ENCODE results near the gene MYO15B.

MYO15B gene

DNA sequence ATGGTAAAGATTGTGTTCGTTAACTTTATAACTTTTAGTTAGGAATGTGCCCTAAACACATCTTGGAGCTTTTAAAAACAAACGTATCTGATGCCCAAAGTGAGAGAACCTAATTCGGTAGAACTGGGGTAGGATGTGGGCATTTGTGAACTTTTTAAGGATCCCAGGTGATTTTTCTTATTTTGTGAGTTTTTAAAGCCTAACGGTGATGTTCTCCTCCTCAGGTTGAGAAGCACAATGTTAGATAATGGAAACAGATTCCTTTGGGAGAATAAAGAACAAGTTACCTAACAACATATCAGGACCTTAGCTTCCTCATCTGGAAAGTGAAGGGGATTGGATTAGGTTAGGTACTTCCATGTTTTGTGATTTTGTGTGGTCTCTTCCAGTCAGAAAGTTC, 80.2 kb downstream of the MYO15B start:
- peak overlapping the region; percentile 84 for H3K27ac ChIP-seq (ENCODE audit: low read depth, low read length)
- H3K9ac ChIP-seq (ENCODE audit: low read length) = peak overlapping the region; percentile 90
- peaks cover 19% of the 10 kb centered on the region for H3K4me1 ChIP-seq (ENCODE audit: insufficient read depth, low read length)
- no peaks in the 10 kb centered on the region for H3K9me3 ChIP-seq (ENCODE audit: low read length)
- peak overlapping the region; percentile 88 to 96 for H3K4me3 ChIP-seq (ENCODE audit: low read depth in 1 of 2, low read length in 2 of 2)
- no peaks in the 10 kb centered on the region for H3K27me3 ChIP-seq (ENCODE audit: control insufficient read depth in 1 of 2, insufficient read depth in 2 of 2, low read length in 2 of 2)
- H3K36me3 ChIP-seq (ENCODE audit: insufficient read depth, low read length) = peaks cover 31% of the 10 kb centered on the region

DNA sequence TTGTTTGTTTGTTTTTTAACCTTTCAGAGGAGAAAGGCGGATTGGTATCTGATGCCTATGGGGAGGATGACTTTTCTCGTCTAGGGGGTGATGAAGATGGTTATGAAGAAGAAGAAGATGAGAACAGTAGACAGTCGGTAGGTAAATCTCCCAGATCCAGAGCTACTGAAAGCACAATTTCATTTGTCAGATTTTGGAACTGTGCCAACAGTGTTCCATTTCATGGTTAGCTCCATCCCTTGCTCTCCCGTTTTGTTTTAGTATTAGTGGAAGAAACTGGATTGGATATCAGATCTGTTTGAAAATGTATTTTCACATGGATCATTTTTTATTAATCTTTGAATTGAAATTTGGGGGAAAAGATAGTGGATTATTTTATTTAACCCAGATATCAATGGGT, 80.9 kb downstream of the MYO15B start:
- H3K27ac ChIP-seq (ENCODE audit: low read depth, low read length) = no peak overlapping the region
- no peak overlapping the region for H3K9ac ChIP-seq (ENCODE audit: low read length)
- H3K9me3 ChIP-seq (ENCODE audit: low read length) = no peaks in the 10 kb centered on the region

DNA sequence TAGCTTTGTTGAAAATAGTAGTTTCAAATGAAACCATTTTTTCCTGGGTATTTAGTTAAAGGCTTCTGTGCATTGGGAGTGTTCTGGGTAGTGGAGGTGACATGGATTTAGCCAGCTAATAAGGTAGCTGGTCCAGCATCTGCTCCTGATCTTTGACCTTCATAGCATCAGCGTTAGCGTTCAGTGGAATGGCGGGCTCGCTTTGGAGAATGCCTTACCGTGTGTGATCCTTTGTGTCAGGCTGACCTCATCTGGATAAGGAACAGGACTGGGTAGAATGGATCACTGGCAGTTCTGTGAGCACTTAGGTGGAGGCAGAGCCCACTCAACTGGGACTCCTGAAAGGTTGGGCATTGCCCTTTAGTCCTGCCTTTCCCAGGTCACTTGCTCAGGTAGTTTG, 83.3 kb downstream of the MYO15B start:
- Histone ChIP-seq H3K9ac (ENCODE audit: low read length) (no peak overlapping the region), H3K36me3 (ENCODE audit: insufficient read depth, low read length) (peaks cover 31% of the 10 kb centered on the region), H3K27me3 (ENCODE audit: control insufficient read depth in 1 of 2, insufficient read depth in 2 of 2, low read length in 2 of 2) (no peaks in the 10 kb centered on the region), H3K9me3 (ENCODE audit: low read length) (no peaks in the 10 kb centered on the region), H3K4me3 (ENCODE audit: low read depth in 1 of 2, low read length in 2 of 2) (no peak overlapping the region), H3K4me1 (ENCODE audit: insufficient read depth, low read length) (peaks cover 17% of the 10 kb centered on the region), H3K27ac (ENCODE audit: low read depth, low read length) (no peak overlapping the region)

More for the DNA sequence above, 80.9 kb downstream of the MYO15B start:
- Histone ChIP-seq H3K36me3 (ENCODE audit: insufficient read depth, low read length) (peaks cover 35% of the 10 kb centered on the region), H3K4me1 (ENCODE audit: insufficient read depth, low read length) (peaks cover 19% of the 10 kb centered on the region), H3K27me3 (ENCODE audit: control insufficient read depth in 1 of 2, insufficient read depth in 2 of 2, low read length in 2 of 2) (no peaks in the 10 kb centered on the region), H3K4me3 (ENCODE audit: low read depth in 1 of 2, low read length in 2 of 2) (peak overlapping the region in 1 of 2 donors; percentile 96)

DNA sequence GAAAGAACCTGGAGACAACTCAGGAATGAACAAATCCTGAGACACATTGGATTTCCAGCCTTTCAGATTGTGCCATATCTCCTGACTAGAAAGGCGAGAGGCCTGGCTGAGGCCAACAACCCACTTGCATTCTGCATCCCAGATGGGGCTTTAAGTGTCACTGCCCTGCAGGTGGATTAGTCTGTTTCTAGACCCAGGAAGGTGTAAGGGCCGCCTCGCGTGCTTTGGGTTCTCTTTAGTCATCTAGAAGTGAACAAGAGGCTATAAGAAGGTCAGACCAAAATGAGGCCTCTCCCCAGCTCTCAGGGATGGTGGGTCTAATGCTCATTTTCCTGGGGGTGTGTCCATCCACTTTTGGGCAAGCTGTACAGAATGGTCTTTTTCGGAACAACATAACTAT, 84.4 kb downstream of the MYO15B start:
- Histone ChIP-seq H3K27ac (ENCODE audit: low read depth, low read length) (no peak overlapping the region), H3K36me3 (ENCODE audit: insufficient read depth, low read length) (peaks cover 31% of the 10 kb centered on the region), H3K4me1 (ENCODE audit: insufficient read depth, low read length) (peaks cover 11% of the 10 kb centered on the region), H3K9ac (ENCODE audit: low read length) (no peak overlapping the region), H3K27me3 (ENCODE audit: control insufficient read depth in 1 of 2, insufficient read depth in 2 of 2, low read length in 2 of 2) (no peaks in the 10 kb centered on the region), H3K9me3 (ENCODE audit: low read length) (no peaks in the 10 kb centered on the region), H3K4me3 (ENCODE audit: low read depth in 1 of 2, low read length in 2 of 2) (no peak overlapping the region)

DNA sequence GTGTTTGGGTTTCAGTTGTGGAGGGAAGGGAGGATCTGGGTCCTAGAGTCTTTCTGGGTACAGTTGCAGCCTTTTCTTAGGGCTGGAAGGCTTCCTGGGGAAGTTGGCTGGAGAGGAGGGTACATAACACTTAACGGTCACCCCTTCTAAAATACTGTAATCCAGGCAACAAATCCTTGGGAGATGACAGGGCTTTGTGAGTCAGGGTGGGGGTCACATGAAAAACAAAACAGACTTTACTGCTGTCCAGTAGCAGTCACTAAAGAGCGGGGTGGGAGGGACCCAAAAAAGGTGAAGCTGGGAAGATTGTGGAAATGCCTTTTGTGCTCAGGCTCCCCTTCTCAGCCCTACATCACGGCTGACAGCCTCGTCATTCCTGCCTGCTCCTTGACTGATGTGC, 85.9 kb downstream of the MYO15B start:
- Histone ChIP-seq H3K27me3 (ENCODE audit: control insufficient read depth in 1 of 2, insufficient read depth in 2 of 2, low read length in 2 of 2) (no peaks in the 10 kb centered on the region), H3K36me3 (ENCODE audit: insufficient read depth, low read length) (peaks cover 38% of the 10 kb centered on the region), H3K27ac (ENCODE audit: low read depth, low read length) (no peak overlapping the region), H3K4me3 (ENCODE audit: low read depth in 1 of 2, low read length in 2 of 2) (no peak overlapping the region), H3K4me1 (ENCODE audit: insufficient read depth, low read length) (peaks cover 3% of the 10 kb centered on the region), H3K9me3 (ENCODE audit: low read length) (no peaks in the 10 kb centered on the region), H3K9ac (ENCODE audit: low read length) (no peak overlapping the region)

Measured in muscle layer of colon (tissue), 2 donors.